ENCODE results near the gene FEN1.

DNA sequence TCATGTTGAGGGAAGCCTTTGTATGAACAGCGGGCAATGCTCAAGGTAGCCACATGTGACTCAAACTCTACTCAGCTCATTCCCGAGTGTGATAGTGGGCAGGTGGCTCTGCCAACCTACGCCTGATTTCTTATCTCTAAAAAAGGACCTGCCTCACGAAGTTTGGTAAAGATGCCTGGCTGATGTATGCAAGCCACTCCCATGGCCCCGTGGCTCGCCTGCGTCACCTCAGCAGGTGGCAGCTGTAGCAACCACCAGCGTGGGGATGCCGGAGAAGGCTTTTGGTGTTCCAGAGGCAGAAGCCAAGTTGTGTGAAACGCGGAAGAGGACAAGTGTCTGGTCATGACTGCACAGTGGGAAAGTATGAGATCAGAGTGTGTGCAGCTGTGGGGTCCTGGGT lies 40.8 kb downstream of the FEN1 start:
- TF ChIP-seq, protein P1, sequence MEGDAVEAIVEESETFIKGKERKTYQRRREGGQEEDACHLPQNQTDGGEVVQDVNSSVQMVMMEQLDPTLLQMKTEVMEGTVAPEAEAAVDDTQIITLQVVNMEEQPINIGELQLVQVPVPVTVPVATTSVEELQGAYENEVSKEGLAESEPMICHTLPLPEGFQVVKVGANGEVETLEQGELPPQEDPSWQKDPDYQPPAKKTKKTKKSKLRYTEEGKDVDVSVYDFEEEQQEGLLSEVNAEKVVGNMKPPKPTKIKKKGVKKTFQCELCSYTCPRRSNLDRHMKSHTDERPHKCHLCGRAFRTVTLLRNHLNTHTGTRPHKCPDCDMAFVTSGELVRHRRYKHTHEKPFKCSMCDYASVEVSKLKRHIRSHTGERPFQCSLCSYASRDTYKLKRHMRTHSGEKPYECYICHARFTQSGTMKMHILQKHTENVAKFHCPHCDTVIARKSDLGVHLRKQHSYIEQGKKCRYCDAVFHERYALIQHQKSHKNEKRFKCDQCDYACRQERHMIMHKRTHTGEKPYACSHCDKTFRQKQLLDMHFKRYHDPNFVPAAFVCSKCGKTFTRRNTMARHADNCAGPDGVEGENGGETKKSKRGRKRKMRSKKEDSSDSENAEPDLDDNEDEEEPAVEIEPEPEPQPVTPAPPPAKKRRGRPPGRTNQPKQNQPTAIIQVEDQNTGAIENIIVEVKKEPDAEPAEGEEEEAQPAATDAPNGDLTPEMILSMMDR (IDR thresholded peaks at IDR 0.05) = no peak
- TF ChIP-seq POLR2A (IDR thresholded peaks at IDR 0.05) = no peak
